Hepatocyte (in vitro differentiated cells): Measurements from ENCODE around the gene RNF217. TPM values are rescaled to one million over a fixed set of nuclear protein-coding genes. Genes with fewer than 3 reads are reported as not detected.

Experiments
- DNase-seq: peaks from one replicate; pipeline ENCODE4 v3.0.0-alpha.2; 2016; ENCODE audit warnings: low spot score
- H2AFZ ChIP-seq: fragments of 200-600 bp; sonication (generic); 2 replicates; pipeline ENCODE4 v1.6.0; 2016; ENCODE audit warnings: antibody characterized with exemption, mild to moderate bottlenecking
- H3K27ac ChIP-seq: fragments of 200-600 bp; sonication (generic); 2 replicates; pipeline ENCODE4 v1.5.1; 2016; ENCODE audit warnings: mild to moderate bottlenecking
- H3K27me3 ChIP-seq: fragments of 200-600 bp; sonication (generic); 2 replicates; pipeline ENCODE4 v1.6.1; 2016
- H3K36me3 ChIP-seq: fragments of 200-600 bp; sonication (generic); replicated peaks from 2 replicates; pipeline ENCODE4 v1.5.1; 2016; ENCODE audit warnings: low read depth; ENCODE audit not compliant: insufficient read depth
- H3K4me1 ChIP-seq: fragments of 200-600 bp; sonication (generic); 2 replicates; pipeline ENCODE4 v1.5.1; 2016; ENCODE audit warnings: mild to moderate bottlenecking, moderate library complexity; ENCODE audit not compliant: insufficient read depth
- H3K4me2 ChIP-seq: fragments of 200-600 bp; sonication (generic); 2 replicates; pipeline ENCODE4 v1.6.0; 2016
- H3K4me3 ChIP-seq: fragments of 200-600 bp; sonication (generic); 2 replicates; pipeline ENCODE4 v1.5.1; 2016; ENCODE audit warnings: mild to moderate bottlenecking
- H3K79me2 ChIP-seq: fragments of 200-600 bp; sonication (generic); 2 replicates; pipeline ENCODE4 v1.6.0; 2017; ENCODE audit warnings: mild to moderate bottlenecking
- H3K9me2 ChIP-seq: fragments of 200-600 bp; sonication (generic); replicated peaks from 2 replicates; pipeline ENCODE4 v1.6.0; 2017; ENCODE audit warnings: mild to moderate bottlenecking; ENCODE audit not compliant: insufficient read depth
- H3K9me3 ChIP-seq: fragments of 200-600 bp; sonication (generic); 2 replicates; pipeline ENCODE4 v1.5.1; 2016; ENCODE audit warnings: low read depth, mild to moderate bottlenecking
- H4K20me1 ChIP-seq: fragments of 200-600 bp; sonication (generic); 2 replicates; pipeline ENCODE4 v1.6.0; 2016; ENCODE audit warnings: mild to moderate bottlenecking; ENCODE audit not compliant: insufficient read depth, poor library complexity, severe bottlenecking
- CTCF ChIP-seq: fragments of 200-600 bp; sonication (generic); IDR thresholded peaks from 2 replicates; pipeline ENCODE4 v1.5.1; 2016; ENCODE audit warnings: antibody characterized with exemption, mild to moderate bottlenecking; ENCODE audit not compliant: poor library complexity
- EZH2 ChIP-seq: fragments of 200-600 bp; sonication (generic); IDR thresholded peaks from 2 replicates; pipeline ENCODE4 v1.6.1; 2016; ENCODE audit warnings: antibody characterized with exemption, mild to moderate bottlenecking, borderline replicate concordance
- EZH2phosphoT487 ChIP-seq: fragments of 200-600 bp; sonication (generic); IDR thresholded peaks from one replicate; pipeline ENCODE4 v1.6.1; 2018; ENCODE audit warnings: antibody characterized with exemption, mild to moderate bottlenecking, low read depth, moderate library complexity; ENCODE audit not compliant: unreplicated experiment, severe bottlenecking
- WGBS: methylation state at CpG from one replicate; pipeline ENCODE4 v1.1.6; 2016; ENCODE audit warnings: low lambda C conversion rate; ENCODE audit errors: missing lambda C conversion rate; 5-methylcytosine and 5-hydroxymethylcytosine counted together
- polyA plus RNA-seq: library from polyadenylated mRNA; unstranded; fragments of >200 nt; fragmentation: Nextera tagmentation; extraction: Ambion mirVana; gene quantifications from 2 replicates; pipeline ENCODE4 v1.2.1, GENCODE V29; 2016
- total RNA-seq: library from RNA; depleted of rRNA; stranded (reverse); fragments of >200 nt; gene quantifications from 2 replicates; pipeline ENCODE4 v1.2.3, GENCODE V29; 2014

The RNF217 gene
- total and polyA plus RNA-seq, 2 experiments from 2014 or later: 8.8 to 18.4 TPM

DNA sequence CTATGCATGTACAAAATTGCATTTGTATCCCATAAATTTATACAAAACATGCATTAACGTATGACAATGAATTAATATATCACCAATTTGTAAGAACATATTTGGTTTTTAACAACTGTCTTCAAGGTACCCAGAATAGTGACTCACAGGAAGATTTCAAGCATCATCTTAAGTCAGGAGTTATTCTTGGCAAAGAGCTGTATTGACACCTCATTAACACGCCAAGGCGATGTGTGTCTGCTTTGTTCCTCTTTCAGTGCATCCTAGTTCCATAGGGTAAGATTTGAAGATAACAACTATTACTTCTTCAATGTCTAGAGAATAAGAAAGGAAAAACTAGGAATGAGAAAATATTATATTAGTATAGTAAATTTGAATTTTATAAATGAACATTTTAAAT is 155.6 kb downstream of the RNF217 start:
- Histone ChIP-seq H3K27me3 (no peaks in the 10 kb centered on the region), H3K4me2 (no peak overlapping the region), H3K9me2 (no peaks in the 10 kb centered on the region), H3K79me2 (no peaks in the 10 kb centered on the region), H3K4me1 (no peaks in the 10 kb centered on the region), H4K20me1 (no peaks in the 10 kb centered on the region), H3K9me3 (no peaks in the 10 kb centered on the region), H3K4me3 (no peak overlapping the region), H3K27ac (no peak overlapping the region), H3K36me3 (no peaks in the 10 kb centered on the region), H2AFZ (no peak overlapping the region)
- 93% methylated on average over 3 of the region's 3 CpGs for WGBS
- no peak for DNase-seq
- TF ChIP-seq CTCF: no peak
- no peak for TF ChIP-seq EZH2phosphoT487
- TF ChIP-seq EZH2: no peak

- Histone ChIP-seq H3K4me3 (no peak overlapping the region), H3K4me1 (no peaks in the 10 kb centered on the region), H3K79me2 (no peaks in the 10 kb centered on the region), H3K9me3 (no peaks in the 10 kb centered on the region), H3K27me3 (no peaks in the 10 kb centered on the region), H3K9me2 (no peaks in the 10 kb centered on the region), H3K27ac (no peak overlapping the region), H2AFZ (no peak overlapping the region), H3K36me3 (no peaks in the 10 kb centered on the region), H4K20me1 (no peaks in the 10 kb centered on the region), H3K4me2 (no peak overlapping the region)
- TF ChIP-seq EZH2: no peak
- no peak for TF ChIP-seq CTCF
- no peak for TF ChIP-seq EZH2phosphoT487
- no peak for DNase-seq
- WGBS: 62% methylated on average over 3 of the region's 3 CpGs
Measured at GRCh38 chr6:125120054-125120590, 157.9 kb downstream of the RNF217 start.

GRCh38 chr6:125121894-125122293 is 159.7 kb downstream of the RNF217 start:
- 68% methylated on average over 1 of the region's 1 CpG for WGBS
- TF ChIP-seq CTCF (no peak), EZH2phosphoT487 (no peak)
- no peak overlapping the region for H3K27ac ChIP-seq

GRCh38 chr6:125123051-125123450 is 160.8 kb downstream of the RNF217 start:
- Histone ChIP-seq H2AFZ (no peak overlapping the region), H3K9me2 (no peaks in the 10 kb centered on the region), H3K79me2 (no peaks in the 10 kb centered on the region), H3K27me3 (no peaks in the 10 kb centered on the region), H3K4me3 (no peak overlapping the region), H3K4me1 (no peaks in the 10 kb centered on the region), H3K4me2 (no peak overlapping the region), H3K27ac (no peak overlapping the region), H3K9me3 (no peaks in the 10 kb centered on the region), H4K20me1 (no peaks in the 10 kb centered on the region), H3K36me3 (no peaks in the 10 kb centered on the region)
- no peak for TF ChIP-seq EZH2
- TF ChIP-seq EZH2phosphoT487: no peak
- TF ChIP-seq CTCF: no peak
- WGBS: 77% methylated on average over 3 of the region's 3 CpGs
- DNase-seq: no peak

More at GRCh38 chr6:125121894-125122293, 159.7 kb downstream of the RNF217 start:
- Histone ChIP-seq H3K4me1 (no peaks in the 10 kb centered on the region), H3K27me3 (no peaks in the 10 kb centered on the region), H4K20me1 (no peaks in the 10 kb centered on the region), H3K4me3 (no peak overlapping the region), H3K79me2 (no peaks in the 10 kb centered on the region), H3K4me2 (no peak overlapping the region), H3K9me2 (no peaks in the 10 kb centered on the region), H2AFZ (no peak overlapping the region), H3K36me3 (no peaks in the 10 kb centered on the region), H3K9me3 (no peaks in the 10 kb centered on the region)
- no peak for DNase-seq
